RKO (cell line): Measurements from ENCODE around the gene GLDC.

Source experiments
- DNase-seq: peaks from one replicate; pipeline ENCODE4 v3.0.0-alpha.2; 2016; ENCODE audit warnings: low spot score

GLDC gene

DNA sequence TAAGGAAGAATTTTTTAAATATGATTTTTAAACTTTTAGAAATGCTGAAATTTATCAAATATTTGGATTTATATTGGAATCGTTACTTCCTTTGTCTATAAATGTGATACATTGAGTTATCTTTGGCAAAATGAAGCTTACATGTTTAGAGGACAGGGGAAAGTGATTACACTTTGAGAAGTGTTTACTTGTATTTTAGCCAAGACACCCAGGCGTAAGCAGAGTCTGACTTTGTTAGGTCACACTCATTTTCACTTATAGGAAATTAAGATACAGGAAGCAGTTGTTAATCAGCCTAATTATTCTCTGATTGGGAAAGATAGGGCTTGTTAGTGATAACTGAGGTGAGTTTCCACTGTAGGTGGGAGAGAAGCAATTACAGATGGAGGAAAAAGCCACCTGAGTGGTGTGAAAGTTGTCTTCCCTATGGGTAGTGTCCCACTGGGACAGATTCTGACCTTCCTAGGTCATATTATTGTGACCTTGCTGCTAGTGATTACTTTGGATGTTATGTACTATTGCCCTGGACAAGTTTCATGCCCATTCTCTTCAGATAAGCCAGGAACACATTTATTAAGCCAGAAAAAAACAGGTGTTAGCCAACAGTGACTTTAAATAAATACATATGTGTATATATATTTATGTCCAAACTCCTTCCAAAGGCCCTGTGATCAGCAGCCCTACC, 143.9 kb downstream of the GLDC start:
- no peak for DNase-seq

DNA sequence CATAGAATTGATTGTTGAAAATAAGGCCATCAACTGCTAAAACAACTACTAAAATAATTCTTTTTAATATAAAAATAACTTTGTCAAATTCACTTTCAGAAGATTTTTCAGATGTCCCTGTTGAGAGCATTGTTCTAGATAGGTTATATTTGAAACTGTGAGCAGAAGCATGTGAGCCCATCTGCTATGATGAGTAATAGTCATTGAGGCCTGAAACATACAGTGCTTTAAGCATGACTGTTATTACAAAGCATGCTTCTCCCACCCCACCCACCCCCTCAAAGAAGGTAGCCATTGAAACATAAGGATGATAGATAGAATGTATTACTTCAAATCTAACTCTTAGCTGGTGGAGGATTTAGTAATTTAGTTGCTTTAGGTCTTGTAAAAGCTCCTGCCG, 146.5 kb downstream of the GLDC start:
- DNase-seq: peak; percentile 24

GRCh38 chr9:6495466-6495865, 150.1 kb downstream of the GLDC start:
- peak; percentile 2 for DNase-seq

GRCh38 chr9:6490863-6491262, 154.7 kb downstream of the GLDC start:
- no peak for DNase-seq

- no peak for DNase-seq
These were observed 156.4 kb downstream of the GLDC start for GRCh38 chr9:6489099-6489498.

DNA sequence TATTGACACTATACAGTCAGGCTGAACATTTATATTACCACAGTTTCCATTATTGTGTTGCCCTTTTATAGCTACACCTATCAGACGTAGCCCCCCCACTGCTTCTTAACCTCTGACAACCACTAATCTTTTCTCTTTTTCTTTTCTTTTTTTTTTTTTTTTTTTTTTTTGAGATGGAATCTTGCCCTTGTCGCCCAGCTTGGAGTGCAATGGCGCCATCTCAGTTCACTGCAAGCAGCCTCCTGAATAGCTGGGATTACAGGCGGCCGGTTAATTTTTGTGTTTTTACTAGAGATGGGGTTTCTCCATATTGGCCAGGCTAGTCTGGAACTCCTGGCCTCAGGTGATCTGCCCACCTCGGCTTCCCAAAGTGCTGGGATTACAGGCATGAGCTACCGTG, 157.1 kb downstream of the GLDC start:
- DNase-seq: no peak

DNA sequence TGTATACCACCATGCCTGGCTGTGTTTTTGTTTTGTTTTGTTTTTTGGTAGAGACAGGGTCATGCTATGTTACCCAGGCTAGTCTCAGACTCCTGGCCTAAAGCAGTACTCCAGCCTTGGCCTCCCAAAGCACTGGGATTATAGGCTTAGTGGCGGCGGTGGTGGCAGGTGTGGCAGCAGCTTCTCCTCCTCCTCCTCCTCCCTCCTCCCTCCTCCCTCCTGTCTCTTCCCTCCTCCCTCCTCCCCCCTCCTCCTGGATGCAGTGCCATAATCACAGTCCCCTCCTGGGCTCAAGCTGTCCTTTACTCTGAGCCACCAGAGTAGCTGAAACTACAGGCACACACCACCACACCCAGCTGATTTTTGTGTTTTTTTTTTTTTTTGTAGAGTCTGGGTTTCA, 161.3 kb downstream of the GLDC start:
- no peak for DNase-seq
